K562 (cell line): ENCODE data around the gene ITGA6. TPM values are rescaled to one million over a fixed set of nuclear protein-coding genes. Genes with fewer than 3 reads are reported as not detected.

Experiments used
- ATAC-seq: fragments of 200-7000 bp; cut with Tn5 transposase; 3 replicates; pipeline ENCODE4 v1.9.1; 2020; ENCODE audit warnings: moderate library complexity
- BruUV-seq: library from RNA; stranded (reverse); fragments of 400-500 nt; replicated peaks from 2 replicates; lab custom pipeline; 2021; lab: Mats Ljungman, UMichigan
- CTCF ChIA-PET: fragments of 300-600 bp; formaldehyde crosslinking; extraction: SDS; loops from one replicate; lab custom pipeline; 2021; ENCODE audit warnings: low intra/inter-chr PET ratio; lab: Yijun Ruan, JAX
- POLR2A ChIA-PET: fragments of 300-600, 350-650 bp; sonication (Branson Sonifier 250); formaldehyde crosslinking; extraction: SDS; loops from one replicate; lab custom pipeline; 2021; ENCODE audit warnings: antibody characterized with exemption, inconsistent platforms; lab: Yijun Ruan, JAX
- DNase-seq, 4 experiments: peaks; one replicate each; pipeline versions ENCODE4 v3.0.0 to v3.0.0-alpha.2; 2011 to 2018; ENCODE audit warnings: low spot score in 3 of 4, mixed read lengths in 3 of 4; ENCODE audit errors: extremely low read depth in 1 of 4
- FAIRE-seq: peaks from 2 replicates; lab custom pipeline; 2011; peaks lifted over from hg19 to GRCh38; lab: Jason Lieb, UNC
- H2AFZ ChIP-seq: 2 replicates; pipeline ENCODE4 v1.6.0; 2011; ENCODE audit warnings: low read depth, low read length, control low read depth, inconsistent platforms
- H3K27ac ChIP-seq: fragments of 200-600 bp; 3 replicates; pipeline ENCODE4 v1.8.0; 2011; ENCODE audit warnings: low read depth, mild to moderate bottlenecking, control low read depth, inconsistent platforms, low read length, moderate library complexity, mixed read lengths; ENCODE audit errors: extremely low read depth
- H3K27me3 ChIP-seq, 2 experiments: fragments of 300-600 bp in 1 of 2; 2 replicates in 1 of 2; 3 replicates in 1 of 2; pipeline versions ENCODE4 v1.6.0 to v1.8.0; 2011; ENCODE audit warnings: inconsistent platforms in 2 of 2, low read length in 2 of 2, mild to moderate bottlenecking in 1 of 2, mixed read lengths in 1 of 2, moderate library complexity in 1 of 2; ENCODE audit not compliant: control insufficient read depth in 2 of 2, insufficient read depth in 2 of 2
- H3K36me3 ChIP-seq: fragments of 300-600 bp; 3 replicates; pipeline ENCODE4 v1.8.0; 2011; ENCODE audit warnings: mild to moderate bottlenecking, low read length, inconsistent platforms; ENCODE audit not compliant: control insufficient read depth, insufficient read depth
- H3K4me1 ChIP-seq, 2 experiments: fragments of 200-600 bp in 1 of 2; replicated peaks in 1 of 2; 2 replicates in 1 of 2; 3 replicates in 1 of 2; pipeline versions ENCODE4 v1.5.1 to v1.8.0; 2011; ENCODE audit warnings: inconsistent platforms in 2 of 2, low read length in 2 of 2, mild to moderate bottlenecking in 1 of 2, mixed read lengths in 1 of 2, moderate library complexity in 1 of 2; ENCODE audit not compliant: control insufficient read depth in 2 of 2, insufficient read depth in 2 of 2
- H3K4me2 ChIP-seq: 2 replicates; pipeline ENCODE4 v1.6.1; 2011; ENCODE audit warnings: low read length, control low read depth, inconsistent platforms, mixed read lengths; ENCODE audit not compliant: insufficient read depth
- H3K4me3 ChIP-seq: fragments of 200-600 bp; sonication (generic), shearing (Covaris generic); 2 replicates; pipeline ENCODE4 v1.5.1; 2016; ENCODE audit warnings: control low read depth, inconsistent platforms
- H3K79me2 ChIP-seq: fragments of 200-600 bp; 3 replicates; pipeline ENCODE4 v1.8.0; 2011; ENCODE audit warnings: low read length, inconsistent platforms; ENCODE audit not compliant: control insufficient read depth, insufficient read depth
- H3K9ac ChIP-seq, 2 experiments: 2 replicates each; pipeline versions ENCODE4 v1.6.0 to v1.6.1; 2011; ENCODE audit warnings: low read depth in 2 of 2, low read length in 2 of 2, control low read depth in 1 of 2, inconsistent platforms in 1 of 2, mild to moderate bottlenecking in 1 of 2, mixed read lengths in 1 of 2; ENCODE audit not compliant: insufficient read depth in 1 of 2
- H3K9me1 ChIP-seq: one replicate; pipeline ENCODE4 v1.6.0; 2011; ENCODE audit warnings: inconsistent platforms, mild to moderate bottlenecking, low read length, moderate library complexity; ENCODE audit not compliant: control insufficient read depth, insufficient read depth
- H3K9me3 ChIP-seq: replicated peaks from 2 replicates; pipeline ENCODE4 v1.5.1; 2011; ENCODE audit warnings: low read depth, low read length, inconsistent platforms; ENCODE audit not compliant: control insufficient read depth, insufficient read depth
- H4K20me1 ChIP-seq: replicated peaks from 2 replicates; pipeline ENCODE4 v1.6.1; 2011; ENCODE audit warnings: low read length, inconsistent platforms, mixed read lengths; ENCODE audit not compliant: control insufficient read depth, insufficient read depth
- IRF9 ChIP-seq: fragments of 450-650 bp; IDR thresholded peaks from 2 replicates; pipeline ENCODE4 v1.6.1; 2016; ENCODE audit warnings: missing biosample characterization, missing genetic modification characterization
- NCOA1 ChIP-seq: fragments of 450-650 bp; IDR thresholded peaks from 2 replicates; pipeline ENCODE4 v1.6.1; 2016; ENCODE audit warnings: low read depth
- NCOA6 ChIP-seq: fragments of 450-650 bp; IDR thresholded peaks from 2 replicates; pipeline ENCODE4 v1.6.1; 2017; ENCODE audit warnings: mild to moderate bottlenecking
- WGBS: fragments of 100-300 bp; shearing (Covaris generic); methylation state at CpG from one replicate; pipeline ENCODE4 v1.1.6; 2016; ENCODE audit warnings: low coverage, mixed read lengths; ENCODE audit not compliant: insufficient coverage; ENCODE audit errors: missing lambda C conversion rate; 5-methylcytosine and 5-hydroxymethylcytosine counted together
- in situ Hi-C: fragments of 300-500 bp; cut with MboI; formaldehyde crosslinking; loops from 4 replicates; pipeline ENCODE4 v1.15.0; 2018; ENCODE audit warnings: inconsistent platforms, mixed read lengths
- intact Hi-C: fragments of 100-400 bp; cut with micrococcal nuclease; formaldehyde crosslinking; loops from 2 replicates; pipeline ENCODE4 v1.14.2; 2022
- polyA plus RNA-seq, 8 experiments: library from polyadenylated mRNA; depleted of rRNA in 4 of 8; stranded (reverse) in 5 of 8; unstranded in 3 of 8; fragments of >200 nt; fragmentation: Nextera tagmentation in 2 of 8; fragmentation: Illumina TruSeq in 1 of 8; extraction: Ambion mirVana in 2 of 8; extraction: Trizol in 1 of 8; gene quantifications; 2 replicates each; pipeline versions ENCODE4 v1.2.1 to v1.2.3, GENCODE V29; 2011 to 2014; ENCODE audit warnings: inconsistent platforms in 1 of 8, missing spikeins in 1 of 8
- total RNA-seq, 7 experiments: library from RNA; depleted of rRNA in 6 of 7; stranded (reverse); fragments of >200 nt in 6 of 7; fragmentation: Illumina TruSeq in 2 of 7; extraction: Trizol in 2 of 7; gene quantifications; 2 replicates each; pipeline versions ENCODE4 v1.2.1 to v1.2.3, GENCODE V29; 2011 to 2021; ENCODE audit warnings: low replicate concordance in 1 of 7

Gene ITGA6
- total and polyA plus RNA-seq, 9 of the 15 experiments (the other 6 are each of a cell fraction or from before 2014, with no cell fraction given): 0.01 to 0.29 (median 0.05) TPM; not detected in 5

DNA sequence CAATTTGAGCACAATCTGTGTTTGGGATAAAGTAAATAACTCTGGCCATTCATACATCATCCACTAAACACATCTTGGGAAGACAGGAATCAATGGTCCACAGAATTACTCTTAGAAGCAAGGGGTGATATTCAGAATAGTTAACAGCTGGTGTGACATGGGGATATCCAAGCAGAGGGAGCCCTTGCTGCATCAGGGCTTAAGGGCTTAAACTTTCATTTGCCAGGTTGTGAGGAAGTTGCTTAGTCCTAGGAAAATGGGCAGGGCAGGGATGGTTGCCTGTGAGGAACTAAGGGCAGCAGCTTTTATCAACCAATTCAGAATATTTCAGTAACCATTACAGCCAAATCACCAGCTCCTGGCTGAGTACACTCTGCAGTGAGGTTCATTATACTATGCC is 2.0 kb upstream of the ITGA6 start:
- Histone ChIP-seq H4K20me1 (no peaks in the 10 kb centered on the region), H3K4me3 (no peak overlapping the region), H3K9ac (no peak overlapping the region), H3K79me2 (no peaks in the 10 kb centered on the region), H3K9me1 (no peaks in the 10 kb centered on the region), H3K36me3 (no peaks in the 10 kb centered on the region), H3K9me3 (no peaks in the 10 kb centered on the region), H2AFZ (no peak overlapping the region), H3K27me3 (peaks cover 29 to 43% of the 10 kb centered on the region in 2 experiments), H3K4me2 (no peak overlapping the region), H3K4me1 (peaks cover 0 to 16% of the 10 kb centered on the region in 2 experiments; a peak in 2 of 5 replicates), H3K27ac (no peak overlapping the region)
- ATAC-seq (no peak), FAIRE-seq (no peak), DNase-seq (no peak)
- intact Hi-C loops: no loop called here
- BruUV-seq: no TSS peak
- ChIA-PET POLR2A (interaction anchor here (0.5 to 0.6 kb wide), 3 partner anchors 62 to 1198 kb away, joined by 3 read pairs; no protein-coding TSS in a partner anchor), CTCF (no interaction called here)
- in situ Hi-C loops: no loop called here
- no peak for TF ChIP-seq NCOA6
- TF ChIP-seq NCOA1: no peak

DNA sequence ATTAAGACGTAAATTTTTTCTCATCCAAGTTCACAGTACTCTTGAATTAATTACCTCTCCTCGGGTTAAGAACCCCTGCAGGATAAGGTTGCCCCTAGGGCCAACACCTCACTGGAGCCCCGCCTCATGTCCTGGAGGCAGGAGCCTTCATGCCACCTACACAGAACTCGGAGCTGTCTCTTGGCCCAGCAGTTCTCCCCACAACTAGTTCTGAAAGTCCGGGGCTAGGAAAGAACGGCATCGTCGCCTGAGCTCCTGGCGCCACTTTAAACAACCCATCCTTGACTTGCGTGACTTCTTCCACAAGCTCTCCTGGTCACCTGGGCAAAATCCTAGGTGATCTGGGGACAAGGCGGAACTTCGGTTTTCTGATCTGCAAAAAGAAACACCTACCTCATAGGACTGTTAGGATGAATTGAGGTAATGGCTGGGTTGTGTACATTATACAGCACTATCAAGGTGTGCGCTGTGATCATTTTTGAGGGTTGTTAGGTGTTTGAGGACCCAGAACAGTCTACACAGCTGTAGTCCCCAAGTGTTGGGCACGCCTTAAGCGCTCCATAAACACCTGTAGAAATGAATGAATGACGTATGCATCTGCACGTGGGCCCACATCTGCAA is 641 bp upstream of the ITGA6 start:
- CTCF ChIA-PET: no interaction called here
- Histone ChIP-seq H3K4me1 (peaks cover 0 to 16% of the 10 kb centered on the region in 2 experiments; a peak in 2 of 5 replicates), H3K9me3 (no peaks in the 10 kb centered on the region), H3K4me2 (peak overlapping the region; percentile 30), H4K20me1 (no peaks in the 10 kb centered on the region), H3K79me2 (no peaks in the 10 kb centered on the region), H3K9ac (no peak overlapping the region), H3K27me3 (peaks cover 30 to 51% of the 10 kb centered on the region in 2 experiments), H3K36me3 (no peaks in the 10 kb centered on the region), H3K27ac (no peak overlapping the region), H2AFZ (peak overlapping the region; percentile 37; the same call in 1 of the 2 replicates), H3K9me1 (no peaks in the 10 kb centered on the region), H3K4me3 (no peak overlapping the region)
- DNase-seq (no peak), ATAC-seq (peak; percentile 12; the same call in 2 of the 3 replicates), FAIRE-seq (no peak)
- in situ Hi-C loops: no loop called here
- 26% methylated on average over 17 of the region's 17 CpGs for WGBS
- POLR2A ChIA-PET: interaction anchor here (1.0 kb wide), 1 partner anchor 14 kb away, joined by 3 read pairs; no protein-coding TSS in a partner anchor
- intact Hi-C loops: no loop called here
- no TSS peak for BruUV-seq
- TF ChIP-seq IRF9 (tag): no peak
